ENCODE measurements around the gene ZNF628.

DNA sequence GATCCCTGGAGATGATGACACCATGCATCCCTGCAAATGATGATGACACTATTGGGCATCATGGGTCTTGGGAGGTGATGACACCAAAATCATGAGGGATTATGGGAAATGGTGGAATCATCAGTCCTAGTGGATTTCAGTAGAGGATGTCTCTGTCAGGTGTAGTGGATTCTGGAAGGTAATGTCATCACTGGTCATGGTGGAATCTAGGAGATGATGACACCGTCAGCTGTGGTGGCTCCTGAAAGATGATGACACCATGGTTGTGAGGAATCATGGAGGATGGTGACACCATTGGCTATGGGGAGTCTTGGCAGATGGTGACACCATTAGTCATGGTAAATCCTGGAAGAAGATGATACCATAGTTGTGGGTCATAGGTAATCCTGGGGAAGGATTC lies 45.2 kb upstream of the ZNF628 start:
- TF ChIP-seq, protein P1, sequence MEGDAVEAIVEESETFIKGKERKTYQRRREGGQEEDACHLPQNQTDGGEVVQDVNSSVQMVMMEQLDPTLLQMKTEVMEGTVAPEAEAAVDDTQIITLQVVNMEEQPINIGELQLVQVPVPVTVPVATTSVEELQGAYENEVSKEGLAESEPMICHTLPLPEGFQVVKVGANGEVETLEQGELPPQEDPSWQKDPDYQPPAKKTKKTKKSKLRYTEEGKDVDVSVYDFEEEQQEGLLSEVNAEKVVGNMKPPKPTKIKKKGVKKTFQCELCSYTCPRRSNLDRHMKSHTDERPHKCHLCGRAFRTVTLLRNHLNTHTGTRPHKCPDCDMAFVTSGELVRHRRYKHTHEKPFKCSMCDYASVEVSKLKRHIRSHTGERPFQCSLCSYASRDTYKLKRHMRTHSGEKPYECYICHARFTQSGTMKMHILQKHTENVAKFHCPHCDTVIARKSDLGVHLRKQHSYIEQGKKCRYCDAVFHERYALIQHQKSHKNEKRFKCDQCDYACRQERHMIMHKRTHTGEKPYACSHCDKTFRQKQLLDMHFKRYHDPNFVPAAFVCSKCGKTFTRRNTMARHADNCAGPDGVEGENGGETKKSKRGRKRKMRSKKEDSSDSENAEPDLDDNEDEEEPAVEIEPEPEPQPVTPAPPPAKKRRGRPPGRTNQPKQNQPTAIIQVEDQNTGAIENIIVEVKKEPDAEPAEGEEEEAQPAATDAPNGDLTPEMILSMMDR (IDR thresholded peaks at IDR 0.05) = no peak
- no peak for TF ChIP-seq POLR2AphosphoS5 (IDR thresholded peaks at IDR 0.05; ENCODE audit: low read depth, low read length)
